ENCODE measurements around the gene KRT76.
"Not testable (repeated sequence)": the region's sequence is repeated elsewhere in the genome, so short reads cannot be mapped to it uniquely, and the experiment has no call there.

Gene KRT76

DNA sequence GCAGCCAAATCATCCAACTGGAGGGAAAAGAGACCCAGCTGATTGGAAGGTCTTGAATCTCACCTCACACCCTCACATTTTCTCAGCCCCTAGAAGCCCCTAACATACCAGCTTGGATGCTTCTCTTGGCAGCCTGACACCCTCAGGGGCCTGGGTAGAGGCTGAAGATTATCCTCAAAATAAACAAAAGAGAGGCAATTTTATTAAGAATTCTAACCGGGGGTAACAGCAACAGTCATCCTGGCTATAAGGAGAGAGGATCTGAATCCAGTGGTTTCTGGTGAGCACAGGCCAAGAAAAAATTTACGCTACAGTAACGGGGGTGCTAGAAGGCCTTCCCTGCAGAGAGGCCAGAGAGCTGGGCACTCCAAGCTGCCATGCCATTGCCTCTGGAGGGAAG is 21.6 kb downstream of the KRT76 start:
- in situ Hi-C loops (cut with MboI; ENCODE audit: low pct_unique_long_range_greater_than_20kb, low sequenced_read_pairs, unreplicated experiment), result no loop called here
- TF ChIP-seq, protein P1, sequence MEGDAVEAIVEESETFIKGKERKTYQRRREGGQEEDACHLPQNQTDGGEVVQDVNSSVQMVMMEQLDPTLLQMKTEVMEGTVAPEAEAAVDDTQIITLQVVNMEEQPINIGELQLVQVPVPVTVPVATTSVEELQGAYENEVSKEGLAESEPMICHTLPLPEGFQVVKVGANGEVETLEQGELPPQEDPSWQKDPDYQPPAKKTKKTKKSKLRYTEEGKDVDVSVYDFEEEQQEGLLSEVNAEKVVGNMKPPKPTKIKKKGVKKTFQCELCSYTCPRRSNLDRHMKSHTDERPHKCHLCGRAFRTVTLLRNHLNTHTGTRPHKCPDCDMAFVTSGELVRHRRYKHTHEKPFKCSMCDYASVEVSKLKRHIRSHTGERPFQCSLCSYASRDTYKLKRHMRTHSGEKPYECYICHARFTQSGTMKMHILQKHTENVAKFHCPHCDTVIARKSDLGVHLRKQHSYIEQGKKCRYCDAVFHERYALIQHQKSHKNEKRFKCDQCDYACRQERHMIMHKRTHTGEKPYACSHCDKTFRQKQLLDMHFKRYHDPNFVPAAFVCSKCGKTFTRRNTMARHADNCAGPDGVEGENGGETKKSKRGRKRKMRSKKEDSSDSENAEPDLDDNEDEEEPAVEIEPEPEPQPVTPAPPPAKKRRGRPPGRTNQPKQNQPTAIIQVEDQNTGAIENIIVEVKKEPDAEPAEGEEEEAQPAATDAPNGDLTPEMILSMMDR (IDR thresholded peaks at IDR 0.05; ENCODE audit: extremely low read depth, insufficient read depth, missing control alignments), result no peak
- no peak for DNase-seq (ENCODE audit: low spot score)

GRCh38 chr12:52754135-52754534 is 23.0 kb downstream of the KRT76 start:
- DNase-seq (ENCODE audit: low spot score), result no peak
- in situ Hi-C loops (cut with MboI; ENCODE audit: low pct_unique_long_range_greater_than_20kb, low sequenced_read_pairs, unreplicated experiment), result no loop called here
- TF ChIP-seq, protein P1 (IDR thresholded peaks at IDR 0.05; ENCODE audit: extremely low read depth, insufficient read depth, missing control alignments), result no peak

DNA sequence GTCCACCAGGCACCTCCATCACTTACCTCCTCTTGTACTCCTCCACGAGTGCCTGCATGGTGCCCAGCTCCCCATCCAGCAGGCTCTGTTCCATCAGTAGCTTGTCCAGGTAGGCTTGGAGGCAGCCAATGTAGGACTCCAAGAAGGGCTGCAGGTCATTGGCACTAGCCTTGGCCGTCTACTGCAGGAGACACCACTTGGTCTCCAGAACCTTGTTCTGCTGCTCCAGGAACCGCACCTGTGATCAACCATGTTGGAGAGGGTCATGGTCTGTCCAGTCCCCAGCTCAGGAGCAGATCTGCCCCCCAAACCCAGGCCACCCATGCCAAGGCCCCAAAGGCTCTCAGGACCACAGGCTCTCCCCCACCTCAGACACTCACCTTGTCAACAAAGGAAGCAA is 23.9 kb downstream of the KRT76 start:
- TF ChIP-seq, protein P1 (IDR thresholded peaks at IDR 0.05; ENCODE audit: extremely low read depth, insufficient read depth, missing control alignments), result no peak
- DNase-seq (ENCODE audit: low spot score), result no peak
- in situ Hi-C loops (cut with MboI; ENCODE audit: low pct_unique_long_range_greater_than_20kb, low sequenced_read_pairs, unreplicated experiment), result no loop called here

GRCh38 chr12:52752516-52752915 is 24.6 kb downstream of the KRT76 start:
- in situ Hi-C loops (cut with MboI; ENCODE audit: low pct_unique_long_range_greater_than_20kb, low sequenced_read_pairs, unreplicated experiment), result no loop called here
- no peak for DNase-seq (ENCODE audit: low spot score)
- TF ChIP-seq, protein P1 (IDR thresholded peaks at IDR 0.05; ENCODE audit: extremely low read depth, insufficient read depth, missing control alignments), result no peak

DNA sequence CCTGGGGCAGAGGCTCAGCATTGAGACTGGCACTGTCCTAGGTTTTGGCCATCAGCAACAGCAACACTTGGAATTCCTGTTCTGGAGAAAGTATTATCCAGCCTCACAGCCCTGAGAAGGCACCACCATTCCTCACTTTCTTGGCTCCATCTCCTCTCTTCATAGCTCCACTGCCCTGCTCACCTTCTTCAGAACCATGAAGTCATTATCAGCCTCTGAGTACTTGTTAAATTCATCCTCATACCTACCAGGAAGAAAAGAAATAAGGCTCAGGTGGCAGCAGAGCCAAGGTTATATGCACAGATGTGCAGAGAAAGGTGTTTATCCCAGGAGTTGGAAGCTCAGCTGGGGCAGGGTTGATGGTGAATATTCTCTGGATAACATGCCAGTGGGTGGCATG is 25.4 kb downstream of the KRT76 start:
- in situ Hi-C loops (cut with MboI; ENCODE audit: low pct_unique_long_range_greater_than_20kb, low sequenced_read_pairs, unreplicated experiment), result no loop called here
- TF ChIP-seq, protein P1 (IDR thresholded peaks at IDR 0.05; ENCODE audit: extremely low read depth, insufficient read depth, missing control alignments), result no peak
- DNase-seq (ENCODE audit: low spot score), result no peak

DNA sequence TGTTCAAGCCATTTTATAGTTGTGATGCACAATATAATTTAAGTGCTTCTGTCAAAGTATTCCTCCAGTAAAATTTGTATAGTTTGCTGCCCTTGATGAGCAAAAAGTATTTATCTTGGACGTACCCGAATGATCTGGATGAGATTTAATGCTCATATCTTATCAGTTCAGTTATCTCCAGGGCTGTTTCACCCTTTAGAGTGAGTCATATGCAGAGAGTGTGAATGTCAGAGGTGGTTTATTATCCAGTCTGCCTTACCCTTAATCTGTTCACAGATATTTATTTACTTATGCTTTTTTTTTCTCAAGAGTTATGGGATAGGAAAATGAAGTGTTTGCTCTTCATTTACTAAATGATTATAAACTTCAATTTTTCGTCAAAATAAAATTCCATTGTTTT is 26.6 kb downstream of the KRT76 start:
- DNase-seq (ENCODE audit: low spot score); in situ Hi-C loops (cut with MboI; ENCODE audit: low pct_unique_long_range_greater_than_20kb, low sequenced_read_pairs, unreplicated experiment): not testable (repeated sequence)

DNA sequence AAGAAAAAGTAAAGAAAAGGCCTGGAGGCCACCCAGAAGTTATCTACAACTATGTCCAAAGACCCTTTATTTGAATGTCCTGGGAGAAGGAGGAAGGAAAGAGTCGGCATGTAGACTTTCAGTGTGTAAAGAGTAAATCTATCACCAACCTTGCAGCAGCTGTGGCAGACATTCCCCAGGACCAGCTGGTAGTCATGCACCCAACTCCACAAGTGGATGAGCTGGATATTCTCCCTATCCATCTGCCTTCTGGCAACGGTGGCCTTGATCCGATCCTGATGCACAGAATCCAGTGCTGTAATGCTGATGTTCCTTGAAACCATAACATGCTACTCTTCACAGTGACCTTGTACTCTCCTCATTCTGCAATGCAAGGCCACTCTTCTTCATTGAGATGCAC is 27.3 kb downstream of the KRT76 start:
- no peak for DNase-seq (ENCODE audit: low spot score)
- TF ChIP-seq, protein P1 (IDR thresholded peaks at IDR 0.05; ENCODE audit: extremely low read depth, insufficient read depth, missing control alignments), result no peak
- in situ Hi-C loops (cut with MboI; ENCODE audit: low pct_unique_long_range_greater_than_20kb, low sequenced_read_pairs, unreplicated experiment), result no loop called here

Data from GM13977 (cell line).